ENCODE measurements around the gene MET. TPM values are rescaled to one million over a fixed set of nuclear protein-coding genes. Genes with fewer than 3 reads are reported as not detected.

Gene MET
- total RNA-seq, 1 donor from 2014 or later: 7.0 TPM

DNA sequence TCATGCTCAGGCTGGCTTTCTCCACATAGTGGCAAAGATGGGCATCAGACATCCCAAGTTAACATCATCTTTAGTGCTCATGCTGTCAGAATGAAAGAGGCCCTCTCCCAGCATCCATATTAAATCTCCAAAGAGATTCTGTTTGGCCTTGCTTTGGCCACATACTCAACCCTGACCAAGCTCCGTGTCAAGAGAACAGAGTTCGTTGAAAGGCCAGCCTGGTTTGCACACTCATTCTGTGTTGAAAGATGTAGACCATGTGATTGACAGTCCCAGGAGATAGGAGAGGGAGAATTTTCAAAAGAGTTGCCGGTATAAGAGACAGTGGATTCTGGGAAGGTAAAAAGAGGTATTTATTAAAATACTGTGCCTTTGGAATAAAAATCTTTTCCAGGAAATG is 19.7 kb downstream of the MET start:
- peaks cover 2% of the 10 kb centered on the region for H3K27me3 Mint-ChIP-seq (ENCODE audit: insufficient read depth, low read depth)
- Histone ChIP-seq H3K4me3 (no peak overlapping the region), H2AFZ (replicated peaks) (no peak overlapping the region), H3K9me3 (ENCODE audit: low read depth) (no peaks in the 10 kb centered on the region), H3F3A (ENCODE audit: low read depth) (no peaks in the 10 kb centered on the region), H3K27ac (no peak overlapping the region), H3K9ac (no peak overlapping the region), H3K4me1 (peaks cover 15% of the 10 kb centered on the region), H3K4me2 (no peak overlapping the region), H3K27me3 (no peaks in the 10 kb centered on the region), H3K79me2 (ENCODE audit: low read depth) (no peaks in the 10 kb centered on the region), H4K20me1 (ENCODE audit: low read depth) (no peaks in the 10 kb centered on the region), H3K36me3 (no peaks in the 10 kb centered on the region)
- no peak for DNase-seq (ENCODE audit: low spot score)
- no peak overlapping the region for H3K27ac Mint-ChIP-seq
- H3K9me3 Mint-ChIP-seq: no peaks in the 10 kb centered on the region
- no peaks in the 10 kb centered on the region for H3K36me3 Mint-ChIP-seq
- TF ChIP-seq CTCF (IDR thresholded peaks at IDR 0.05) (no peak), EZH2 (IDR thresholded peaks at IDR 0.05) (no peak), EZH2phosphoT487 (IDR thresholded peaks at IDR 0.05) (no peak)
- no peak overlapping the region for H3K4me3 Mint-ChIP-seq
- peaks cover 12% of the 10 kb centered on the region for H3K4me1 Mint-ChIP-seq

- no peak for DNase-seq (ENCODE audit: low spot score)
- TF ChIP-seq CTCF (IDR thresholded peaks at IDR 0.05) (no peak), EZH2 (IDR thresholded peaks at IDR 0.05) (no peak), EZH2phosphoT487 (IDR thresholded peaks at IDR 0.05) (no peak)
- Histone ChIP-seq H3K4me1 (peaks cover 7% of the 10 kb centered on the region), H3F3A (ENCODE audit: low read depth) (no peaks in the 10 kb centered on the region), H2AFZ (replicated peaks) (no peak overlapping the region), H3K36me3 (no peaks in the 10 kb centered on the region), H3K9me3 (ENCODE audit: low read depth) (no peaks in the 10 kb centered on the region), H3K9ac (no peak overlapping the region), H3K79me2 (ENCODE audit: low read depth) (no peaks in the 10 kb centered on the region), H3K4me3 (no peak overlapping the region), H3K27ac (no peak overlapping the region), H3K27me3 (no peaks in the 10 kb centered on the region), H4K20me1 (ENCODE audit: low read depth) (no peaks in the 10 kb centered on the region), H3K4me2 (no peak overlapping the region)
- peaks cover 2% of the 10 kb centered on the region for H3K27me3 Mint-ChIP-seq (ENCODE audit: insufficient read depth, low read depth)
- H3K36me3 Mint-ChIP-seq: no peaks in the 10 kb centered on the region
- H3K27ac Mint-ChIP-seq: no peak overlapping the region
- H3K9me3 Mint-ChIP-seq: no peaks in the 10 kb centered on the region
- H3K4me1 Mint-ChIP-seq: peaks cover 5% of the 10 kb centered on the region
- no peak overlapping the region for H3K4me3 Mint-ChIP-seq
Measured at GRCh38 chr7:116692401-116693308, 20.7 kb downstream of the MET start.

- H4K20me1 ChIP-seq (ENCODE audit: low read depth): no peaks in the 10 kb centered on the region
- no peaks in the 10 kb centered on the region for H3K9me3 Mint-ChIP-seq
- no peaks in the 10 kb centered on the region for H3K27me3 Mint-ChIP-seq (ENCODE audit: insufficient read depth, low read depth)
- H3K79me2 ChIP-seq (ENCODE audit: low read depth): no peaks in the 10 kb centered on the region
- H3K27ac Mint-ChIP-seq: no peak overlapping the region
- no peaks in the 10 kb centered on the region for H3F3A ChIP-seq (ENCODE audit: low read depth)
- H3K4me3 Mint-ChIP-seq: no peak overlapping the region
- H3K36me3 ChIP-seq: no peaks in the 10 kb centered on the region
- H3K4me2 ChIP-seq: no peak overlapping the region
- H3K4me1 Mint-ChIP-seq: no peaks in the 10 kb centered on the region
- H2AFZ ChIP-seq (replicated peaks): no peak overlapping the region
- no peak overlapping the region for H3K4me3 ChIP-seq
- H3K27ac ChIP-seq: no peak overlapping the region
- DNase-seq (ENCODE audit: low spot score): no peak
- no peaks in the 10 kb centered on the region for H3K4me1 ChIP-seq
- H3K27me3 ChIP-seq: no peaks in the 10 kb centered on the region
- no peak overlapping the region for H3K9ac ChIP-seq
- no peaks in the 10 kb centered on the region for H3K36me3 Mint-ChIP-seq
- TF ChIP-seq EZH2 (IDR thresholded peaks at IDR 0.05) (no peak), EZH2phosphoT487 (IDR thresholded peaks at IDR 0.05) (no peak), CTCF (IDR thresholded peaks at IDR 0.05) (no peak)
- no peaks in the 10 kb centered on the region for H3K9me3 ChIP-seq (ENCODE audit: low read depth)
Measured at GRCh38 chr7:116696707-116697106, 24.7 kb downstream of the MET start.
